ENCODE measurements around the gene LYPD4. TPM values are rescaled to one million over a fixed set of nuclear protein-coding genes. Genes with fewer than 3 reads are reported as not detected.
"Not testable (repeated sequence)": the region's sequence is repeated elsewhere in the genome, so short reads cannot be mapped to it uniquely, and the experiment has no call there.

LYPD4 gene
- total and polyA plus RNA-seq, 12 donors, result 0.08 TPM; not detected in 11

GRCh38 chr19:41793414-41793727 lies 51.1 kb downstream of the LYPD4 start:
- no peak overlapping the region for H3K27ac ChIP-seq
- H3K4me3 ChIP-seq, result no peak overlapping the region
- peaks cover 15% of the 10 kb centered on the region for H3K27me3 ChIP-seq
- intact Hi-C loops (cut with DNase I), result no loop called here
- TF ChIP-seq POLR2A (IDR thresholded peaks at IDR 0.05) (no peak), CTCF (IDR thresholded peaks at IDR 0.05) (no peak)
- no peaks in the 10 kb centered on the region for H3K4me1 ChIP-seq (replicated peaks in 1 of 2)
- WGBS, 4 donors, result 0 to 7% (median 2%) methylated on average over 1 of the region's 1 CpG
- H3K36me3 ChIP-seq (replicated peaks in 1 of 2), result no peaks in the 10 kb centered on the region
- DNase-seq, result no peak
- H3K9me3 ChIP-seq (replicated peaks in 1 of 3), result no peaks in the 10 kb centered on the region

GRCh38 chr19:41792513-41793413 lies 51.7 kb downstream of the LYPD4 start:
- no peak overlapping the region for H3K4me3 ChIP-seq
- no peaks in the 10 kb centered on the region for H3K9me3 ChIP-seq (replicated peaks in 1 of 3)
- no peak for TF ChIP-seq POLR2A (IDR thresholded peaks at IDR 0.05)
- TF ChIP-seq CTCF (IDR thresholded peaks at IDR 0.05), result peak; percentile 25 to 53 (median 42)
- H3K36me3 ChIP-seq (replicated peaks in 1 of 2), result no peaks in the 10 kb centered on the region
- H3K27me3 ChIP-seq, result peaks cover 15% of the 10 kb centered on the region
- WGBS, 4 donors, result 24 to 29% (median 26%) methylated on average over 22 of the region's 22 CpGs
- no peaks in the 10 kb centered on the region for H3K4me1 ChIP-seq (replicated peaks in 1 of 2)
- no peak overlapping the region for H3K27ac ChIP-seq
- intact Hi-C loops (cut with DNase I), result no loop called here
- peak in 4 of 7 donors; percentile 29 to 47 (median 37) for DNase-seq

- H3K27me3 ChIP-seq, result peaks cover 28% of the 10 kb centered on the region
- H3K4me3 ChIP-seq, result not testable (repeated sequence)
Measured at GRCh38 chr19:41789053-41789452, 55.4 kb downstream of the LYPD4 start.

GRCh38 chr19:41788518-41788917 lies 56.0 kb downstream of the LYPD4 start:
- peaks cover 27% of the 10 kb centered on the region for H3K27me3 ChIP-seq
- WGBS, 4 donors, result no CpG with 5 or more reads among the region's 1 CpG
- intact Hi-C loops (cut with DNase I); H3K4me1 ChIP-seq (replicated peaks in 1 of 2); H3K9me3 ChIP-seq (replicated peaks in 1 of 3); H3K4me3 ChIP-seq; H3K27ac ChIP-seq; H3K36me3 ChIP-seq (replicated peaks in 1 of 2); DNase-seq: not testable (repeated sequence)

More at GRCh38 chr19:41789053-41789452, 55.4 kb downstream of the LYPD4 start:
- intact Hi-C loops (cut with DNase I); H3K9me3 ChIP-seq (replicated peaks in 1 of 3); H3K4me1 ChIP-seq (replicated peaks in 1 of 2); H3K27ac ChIP-seq; DNase-seq; H3K36me3 ChIP-seq (replicated peaks in 1 of 2): not testable (repeated sequence)
- 65 to 87% (median 76%) methylated on average over 3 to 5 of the region's 5 CpGs for WGBS, 4 donors

Small RNA genes lying within 50 kb of the gene (microRNA-seq; reads per million reads assigned to microRNA genes)
- gene MIR6797, result 0 to 0.28 (median 0) reads per million in 3 donors

Small RNA genes lying within 50 kb of the gene (small RNA-seq; reads per million reads assigned to genes)
- 0 reads per million in 2 donors for gene MIR6797

Other genes with a start within 250 kb of the LYPD4 start
- gene CEACAM4, start 217.6 kb downstream of the LYPD4 start, total RNA-seq, result 1 to 10 TPM in 3 of 9 donors, under 1 TPM in 3, not detected in 3; 0.19 to 1.6 (median 0.84) TPM
- gene CEACAM4, start 217.6 kb downstream of the LYPD4 start, polyA plus RNA-seq, result under 1 TPM; 0.32 to 0.95 (median 0.84) TPM
- under 1 TPM in 2 of 9 donors, not detected in 7; 0.08 to 0.28 TPM for gene CEACAM7, start 156.4 kb downstream of the LYPD4 start, total RNA-seq
- gene CEACAM7, start 156.4 kb downstream of the LYPD4 start, polyA plus RNA-seq, result under 1 TPM in 2 of 3 donors, not detected in 1; 0.07 to 0.40 TPM
- under 1 TPM in 4 of 9 donors, not detected in 5; 0.06 to 0.72 (median 0.35) TPM for gene CEACAM5, start 136.1 kb downstream of the LYPD4 start, total RNA-seq
- under 1 TPM in 2 of 3 donors, not detected in 1; 0.27 to 0.40 TPM for gene CEACAM5, start 136.1 kb downstream of the LYPD4 start, polyA plus RNA-seq
- under 1 TPM in 5 of 9 donors, not detected in 4; 0.06 to 0.76 (median 0.24) TPM for gene CEACAM6, start 89.2 kb downstream of the LYPD4 start, total RNA-seq
- gene CEACAM6, start 89.2 kb downstream of the LYPD4 start, polyA plus RNA-seq, result under 1 TPM in 2 of 3 donors, not detected in 1; 0.13 to 0.24 TPM
- under 1 TPM in 3 of 9 donors, not detected in 6; 0.11 to 0.99 (median 0.68) TPM for gene CEACAM3, start 48.1 kb downstream of the LYPD4 start, total RNA-seq
- gene CEACAM3, start 48.1 kb downstream of the LYPD4 start, polyA plus RNA-seq, result under 1 TPM in 2 of 3 donors, not detected in 1; 0.30 to 0.32 TPM
- gene DMRTC2, start 359 bp upstream of the LYPD4 start, total RNA-seq, result not detected
- gene DMRTC2, start 359 bp upstream of the LYPD4 start, polyA plus RNA-seq, result not detected
- gene RPS19, start 15.6 kb upstream of the LYPD4 start, total RNA-seq, result 1,000 to 10,000 TPM in 6 of 9 donors, 100 to 1,000 TPM in 3; 418 to 2,240 (median 1,254) TPM
- gene RPS19, start 15.6 kb upstream of the LYPD4 start, polyA plus RNA-seq, result 1,000 to 10,000 TPM in 2 of 3 donors, 100 to 1,000 TPM in 1; 534 to 3,405 (median 2,394) TPM
- 1 to 10 TPM in 1 of 9 donors, under 1 TPM in 5, not detected in 3; 0.28 to 1.0 (median 0.48) TPM for gene CD79A, start 32.6 kb upstream of the LYPD4 start, total RNA-seq
- 1 to 10 TPM in 2 of 3 donors, under 1 TPM in 1; 0.37 to 6.2 (median 1.3) TPM for gene CD79A, start 32.6 kb upstream of the LYPD4 start, polyA plus RNA-seq
- gene ARHGEF1, start 38.5 kb upstream of the LYPD4 start, total RNA-seq, result 10 to 100 TPM in 8 of 9 donors, 1 to 10 TPM in 1; 8.3 to 86.9 (median 53.9) TPM
- 100 to 1,000 TPM in 2 of 3 donors, 1 to 10 TPM in 1; 7.3 to 443 (median 196) TPM for gene ARHGEF1, start 38.5 kb upstream of the LYPD4 start, polyA plus RNA-seq
- gene ERFL, start 83.8 kb upstream of the LYPD4 start, total RNA-seq, result not detected
- under 1 TPM in 1 of 3 donors, not detected in 2; 0.10 TPM for gene ERFL, start 83.8 kb upstream of the LYPD4 start, polyA plus RNA-seq
- gene RABAC1, start 114.6 kb upstream of the LYPD4 start, total RNA-seq, result 100 to 1,000 TPM; 106 to 397 (median 183) TPM
- gene RABAC1, start 114.6 kb upstream of the LYPD4 start, polyA plus RNA-seq, result 100 to 1,000 TPM in 2 of 3 donors, 10 to 100 TPM in 1; 17.9 to 303 (median 174) TPM
- gene ATP1A3, start 149.5 kb upstream of the LYPD4 start, total RNA-seq, result 10 to 100 TPM in 2 of 9 donors, 1 to 10 TPM in 3, under 1 TPM in 3, not detected in 1; 0.11 to 35.0 (median 3.5) TPM
- gene ATP1A3, start 149.5 kb upstream of the LYPD4 start, polyA plus RNA-seq, result 10 to 100 TPM in 1 of 3 donors, 1 to 10 TPM in 2; 4.1 to 14.2 (median 10.0) TPM
- 1 to 10 TPM in 4 of 9 donors, under 1 TPM in 4, not detected in 1; 0.24 to 6.2 (median 0.85) TPM for gene GRIK5, start 225.5 kb upstream of the LYPD4 start, total RNA-seq
- 10 to 100 TPM in 1 of 3 donors, 1 to 10 TPM in 2; 2.3 to 11.9 (median 2.4) TPM for gene GRIK5, start 225.5 kb upstream of the LYPD4 start, polyA plus RNA-seq
- gene ZNF574, start 231.5 kb upstream of the LYPD4 start, total RNA-seq, result 10 to 100 TPM in 7 of 9 donors, 1 to 10 TPM in 2; 6.4 to 16.9 (median 13.2) TPM
- 1 to 10 TPM; 2.7 to 7.9 (median 5.4) TPM for gene ZNF574, start 231.5 kb upstream of the LYPD4 start, polyA plus RNA-seq

Data from adrenal gland (tissue), 12 donors.